ENCODE measurements around the gene ACP3. TPM values are rescaled to one million over a fixed set of nuclear protein-coding genes. Genes with fewer than 3 reads are reported as not detected.
"Not testable (repeated sequence)": the region's sequence is repeated elsewhere in the genome, so short reads cannot be mapped to it uniquely, and the experiment has no call there.

ACP3 gene
- total and polyA plus RNA-seq, 4 donors = 0.15 to 2.1 (median 1.3) TPM; not detected in 1

DNA sequence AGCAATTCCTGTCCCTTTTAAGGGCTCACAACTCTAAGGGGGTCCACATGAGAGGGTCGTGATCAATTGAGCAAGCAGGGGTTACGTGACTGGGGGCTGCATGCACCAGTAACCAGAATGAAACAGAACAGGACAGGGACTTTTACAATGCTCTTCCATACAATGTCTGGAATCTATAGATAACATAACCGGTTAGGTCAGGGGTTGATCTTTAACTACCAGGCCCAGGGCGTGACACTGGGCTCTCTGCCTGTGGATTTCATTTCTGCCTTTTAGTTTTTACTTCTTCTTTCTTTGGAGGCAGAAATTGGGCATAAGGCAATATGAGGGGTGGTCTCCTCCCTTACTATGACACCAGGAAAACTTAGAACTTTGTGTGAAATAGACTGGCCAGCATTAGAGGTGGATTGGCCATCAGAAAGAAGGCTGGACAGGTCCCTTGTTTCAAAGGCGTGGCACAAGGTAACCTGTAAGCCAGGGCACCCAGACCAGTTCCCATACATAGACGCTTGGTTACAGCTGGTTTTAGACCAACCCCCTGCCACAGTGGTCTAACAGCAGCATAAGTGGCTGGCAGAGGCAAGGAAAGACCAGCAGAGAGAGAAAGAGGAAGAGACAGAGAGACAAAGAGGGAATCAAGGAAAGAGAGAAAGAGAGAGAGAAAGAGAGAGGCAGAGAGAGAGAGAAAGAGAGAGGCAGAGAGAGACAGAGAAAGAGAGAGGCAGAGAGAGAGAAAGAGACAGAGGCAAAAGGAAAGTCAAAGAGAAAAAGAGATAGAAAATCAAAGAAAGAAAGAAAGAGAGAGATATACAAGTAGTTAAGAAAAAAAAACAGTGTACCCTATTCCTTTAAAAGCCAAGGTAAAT lies 13.6 kb upstream of the ACP3 start:
- not testable (repeated sequence) for H3K4me3 ChIP-seq (ENCODE audit: low read depth in 1 of 3, low read length in 3 of 3); H3K9ac ChIP-seq (ENCODE audit: low read depth in 1 of 2, low read length in 2 of 2); H3K4me1 ChIP-seq (ENCODE audit: control insufficient read depth in 4 of 4, insufficient read depth in 4 of 4, low read length in 3 of 4); H3K27ac ChIP-seq (ENCODE audit: low read depth in 1 of 2, low read length in 2 of 2); H3K9me3 ChIP-seq (ENCODE audit: control insufficient read depth in 4 of 4, low read length in 3 of 4); H3K27me3 ChIP-seq (ENCODE audit: control insufficient read depth in 4 of 4, insufficient read depth in 4 of 4, low read length in 3 of 4); DNase-seq (ENCODE audit: low spot score); H3K36me3 ChIP-seq (ENCODE audit: control insufficient read depth in 4 of 4, insufficient read depth in 3 of 4, low read depth in 1 of 4, low read length in 3 of 4)
- 77% methylated on average over 6 of the region's 6 CpGs for WGBS

DNA sequence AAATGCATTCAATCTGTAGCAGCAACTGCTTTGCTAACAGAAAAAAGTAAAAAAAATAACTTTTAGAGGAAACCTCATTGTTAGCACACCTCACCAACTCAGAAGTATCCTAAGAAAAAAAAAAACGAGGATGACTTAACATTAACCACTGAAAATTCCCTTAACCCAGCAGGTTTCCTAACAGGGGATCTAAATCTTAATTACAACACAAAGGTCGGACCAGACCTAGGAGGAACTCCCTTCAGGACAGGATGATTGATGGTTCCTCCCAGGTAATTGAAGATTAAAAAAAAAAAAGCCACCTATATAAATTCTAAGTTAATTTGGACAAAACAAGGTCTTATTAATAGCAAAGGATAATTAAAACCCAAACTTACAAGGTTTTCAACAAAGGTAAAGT lies 12.9 kb upstream of the ACP3 start:
- not testable (repeated sequence) for H3K4me3 ChIP-seq (ENCODE audit: low read depth in 1 of 3, low read length in 3 of 3)

GRCh38 chr3:132310057-132310456 lies 7.2 kb upstream of the ACP3 start:
- 85% methylated on average over 11 of the region's 11 CpGs for WGBS
- not testable (repeated sequence) for H3K27ac ChIP-seq (ENCODE audit: low read depth in 1 of 2, low read length in 2 of 2); H3K27me3 ChIP-seq (ENCODE audit: control insufficient read depth in 4 of 4, insufficient read depth in 4 of 4, low read length in 3 of 4); H3K9me3 ChIP-seq (ENCODE audit: control insufficient read depth in 4 of 4, low read length in 3 of 4); H3K4me1 ChIP-seq (ENCODE audit: control insufficient read depth in 4 of 4, insufficient read depth in 4 of 4, low read length in 3 of 4); H3K36me3 ChIP-seq (ENCODE audit: control insufficient read depth in 4 of 4, insufficient read depth in 3 of 4, low read depth in 1 of 4, low read length in 3 of 4); DNase-seq (ENCODE audit: low spot score); H3K4me3 ChIP-seq (ENCODE audit: low read depth in 1 of 3, low read length in 3 of 3); H3K9ac ChIP-seq (ENCODE audit: low read depth in 1 of 2, low read length in 2 of 2)

More for the DNA sequence above, 12.9 kb upstream of the ACP3 start:
- not testable (repeated sequence) for H3K27ac ChIP-seq (ENCODE audit: low read depth in 1 of 2, low read length in 2 of 2); H3K4me1 ChIP-seq (ENCODE audit: control insufficient read depth in 4 of 4, insufficient read depth in 4 of 4, low read length in 3 of 4); H3K36me3 ChIP-seq (ENCODE audit: control insufficient read depth in 4 of 4, insufficient read depth in 3 of 4, low read depth in 1 of 4, low read length in 3 of 4); H3K9me3 ChIP-seq (ENCODE audit: control insufficient read depth in 4 of 4, low read length in 3 of 4); DNase-seq (ENCODE audit: low spot score); H3K9ac ChIP-seq (ENCODE audit: low read depth in 1 of 2, low read length in 2 of 2); H3K27me3 ChIP-seq (ENCODE audit: control insufficient read depth in 4 of 4, insufficient read depth in 4 of 4, low read length in 3 of 4)
- 42% methylated on average over 2 of the region's 2 CpGs for WGBS

DNA sequence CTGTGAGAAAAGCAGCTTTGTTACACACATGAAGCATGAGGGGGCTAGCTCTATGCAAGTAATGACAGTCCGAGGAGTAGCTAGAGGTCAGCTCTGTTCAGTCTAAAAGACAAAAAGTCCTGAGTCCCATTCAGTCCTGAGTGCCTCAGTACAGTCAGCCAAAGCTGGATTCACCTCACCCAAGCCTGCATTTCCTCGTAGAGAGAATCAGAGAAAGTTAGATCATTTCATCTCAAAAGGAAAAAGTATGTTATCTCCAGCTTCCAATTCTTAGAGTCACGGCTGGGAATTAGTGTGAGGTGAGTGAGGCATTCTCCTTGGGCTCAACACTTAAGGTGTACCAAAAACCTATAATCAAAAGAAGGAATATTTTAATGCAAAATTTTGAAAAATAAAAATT lies 5.9 kb upstream of the ACP3 start:
- H3K9ac ChIP-seq (ENCODE audit: low read depth in 1 of 2, low read length in 2 of 2) = no peak overlapping the region
- H3K4me3 ChIP-seq (ENCODE audit: low read depth in 1 of 3, low read length in 3 of 3) = no peak overlapping the region
- WGBS = 91% methylated on average over 3 of the region's 3 CpGs
- no peaks in the 10 kb centered on the region for H3K36me3 ChIP-seq (ENCODE audit: control insufficient read depth in 4 of 4, insufficient read depth in 3 of 4, low read depth in 1 of 4, low read length in 3 of 4)
- no peaks in the 10 kb centered on the region for H3K9me3 ChIP-seq (ENCODE audit: control insufficient read depth in 4 of 4, low read length in 3 of 4)
- no peaks in the 10 kb centered on the region for H3K27me3 ChIP-seq (ENCODE audit: control insufficient read depth in 4 of 4, insufficient read depth in 4 of 4, low read length in 3 of 4)
- no peaks in the 10 kb centered on the region for H3K4me1 ChIP-seq (ENCODE audit: control insufficient read depth in 4 of 4, insufficient read depth in 4 of 4, low read length in 3 of 4)
- no peak for DNase-seq (ENCODE audit: low spot score)
- no peak overlapping the region for H3K27ac ChIP-seq (ENCODE audit: low read depth in 1 of 2, low read length in 2 of 2)
- TF ChIP-seq FOXA2 (IDR thresholded peaks at IDR 0.05) (no peak), HNF4G (IDR thresholded peaks at IDR 0.05) (no peak), HNF4A (conservative IDR thresholded peaks at IDR 0.05) (no peak), YY1 (IDR thresholded peaks at IDR 0.05) (no peak), FOXA1 (IDR thresholded peaks at IDR 0.05) (no peak), SP1 (IDR thresholded peaks at IDR 0.05) (no peak), RAD21 (IDR thresholded peaks at IDR 0.05) (no peak), JUND (IDR thresholded peaks at IDR 0.05) (no peak), CTCF (IDR thresholded peaks at IDR 0.05; ENCODE audit: low read depth, low read length, missing input control) (no peak), REST (IDR thresholded peaks at IDR 0.05) (no peak), EGR1 (IDR thresholded peaks at IDR 0.05; ENCODE audit: low read depth in 2 of 2) (no peak), GABPA (IDR thresholded peaks at IDR 0.05 in 1 of 2, conservative IDR thresholded peaks at IDR 0.05 in 1 of 2) (no peak), TAF1 (conservative IDR thresholded peaks at IDR 0.05) (no peak), RXRA (IDR thresholded peaks at IDR 0.05) (no peak)
- TF ChIP-seq, protein P1, sequence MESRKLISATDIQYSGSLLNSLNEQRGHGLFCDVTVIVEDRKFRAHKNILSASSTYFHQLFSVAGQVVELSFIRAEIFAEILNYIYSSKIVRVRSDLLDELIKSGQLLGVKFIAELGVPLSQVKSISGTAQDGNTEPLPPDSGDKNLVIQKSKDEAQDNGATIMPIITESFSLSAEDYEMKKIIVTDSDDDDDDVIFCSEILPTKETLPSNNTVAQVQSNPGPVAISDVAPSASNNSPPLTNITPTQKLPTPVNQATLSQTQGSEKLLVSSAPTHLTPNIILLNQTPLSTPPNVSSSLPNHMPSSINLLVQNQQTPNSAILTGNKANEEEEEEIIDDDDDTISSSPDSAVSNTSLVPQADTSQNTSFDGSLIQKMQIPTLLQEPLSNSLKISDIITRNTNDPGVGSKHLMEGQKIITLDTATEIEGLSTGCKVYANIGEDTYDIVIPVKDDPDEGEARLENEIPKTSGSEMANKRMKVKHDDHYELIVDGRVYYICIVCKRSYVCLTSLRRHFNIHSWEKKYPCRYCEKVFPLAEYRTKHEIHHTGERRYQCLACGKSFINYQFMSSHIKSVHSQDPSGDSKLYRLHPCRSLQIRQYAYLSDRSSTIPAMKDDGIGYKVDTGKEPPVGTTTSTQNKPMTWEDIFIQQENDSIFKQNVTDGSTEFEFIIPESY (IDR thresholded peaks at IDR 0.05) = no peak
- TF ChIP-seq, protein P2, sequence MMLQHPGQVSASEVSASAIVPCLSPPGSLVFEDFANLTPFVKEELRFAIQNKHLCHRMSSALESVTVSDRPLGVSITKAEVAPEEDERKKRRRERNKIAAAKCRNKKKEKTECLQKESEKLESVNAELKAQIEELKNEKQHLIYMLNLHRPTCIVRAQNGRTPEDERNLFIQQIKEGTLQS (IDR thresholded peaks at IDR 0.05) = no peak
